Fibroblast of the aortic adventitia (primary cell): ENCODE measurements around the gene CAPN5. TPM values are rescaled to one million over a fixed set of nuclear protein-coding genes. Genes with fewer than 3 reads are reported as not detected.
A peak's percentile ranks its signal among the peaks of the same experiment; 100 is the strongest.

Experiments used
- DNase-seq: peaks from one replicate; pipeline ENCODE4 v3.0.0-alpha.2; 2010; ENCODE audit warnings: low read depth
- H3K4me3 ChIP-seq: 2 replicates; pipeline ENCODE4 v1.5.1; 2011; ENCODE audit warnings: low read depth, mild to moderate bottlenecking, control low read depth, low read length, moderate library complexity
- CTCF ChIP-seq: IDR thresholded peaks from 2 replicates; pipeline ENCODE4 v1.5.1; 2011; ENCODE audit warnings: mild to moderate bottlenecking, low read length, control low read depth, inconsistent platforms; ENCODE audit not compliant: insufficient read depth
- total RNA-seq: library from RNA; depleted of rRNA; stranded (reverse); fragments of >200 nt; gene quantifications from 2 replicates; pipeline ENCODE4 v1.2.3, GENCODE V29; 2012; ENCODE audit warnings: low replicate concordance

The CAPN5 gene
- total RNA-seq, 1 donor: 31.0 TPM

DNA sequence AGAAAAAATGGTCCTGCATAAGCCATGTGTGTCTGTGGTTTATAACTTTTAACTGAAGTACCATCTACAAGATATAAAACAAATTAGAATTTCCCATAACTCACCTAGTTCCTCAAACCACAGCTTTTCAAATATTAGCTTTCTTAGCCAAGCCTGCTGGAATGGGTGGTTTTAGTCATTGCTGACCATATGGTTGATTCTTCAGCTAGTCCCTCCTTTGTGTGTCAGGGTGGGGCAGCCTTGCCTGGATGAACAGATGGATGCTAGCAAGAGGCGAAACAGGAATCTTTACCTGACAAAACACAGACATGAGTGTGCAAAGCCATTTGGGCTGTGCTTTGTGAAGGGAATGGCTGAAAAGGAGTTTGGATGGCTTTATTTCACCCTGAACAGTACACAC is 39.5 kb upstream of the CAPN5 start:
- DNase-seq: peak; percentile 30
- no peak for TF ChIP-seq CTCF
- no peak overlapping the region for H3K4me3 ChIP-seq

GRCh38 chr11:77029829-77030228 is 36.9 kb upstream of the CAPN5 start:
- no peak overlapping the region for H3K4me3 ChIP-seq
- no peak for TF ChIP-seq CTCF
- no peak for DNase-seq

DNA sequence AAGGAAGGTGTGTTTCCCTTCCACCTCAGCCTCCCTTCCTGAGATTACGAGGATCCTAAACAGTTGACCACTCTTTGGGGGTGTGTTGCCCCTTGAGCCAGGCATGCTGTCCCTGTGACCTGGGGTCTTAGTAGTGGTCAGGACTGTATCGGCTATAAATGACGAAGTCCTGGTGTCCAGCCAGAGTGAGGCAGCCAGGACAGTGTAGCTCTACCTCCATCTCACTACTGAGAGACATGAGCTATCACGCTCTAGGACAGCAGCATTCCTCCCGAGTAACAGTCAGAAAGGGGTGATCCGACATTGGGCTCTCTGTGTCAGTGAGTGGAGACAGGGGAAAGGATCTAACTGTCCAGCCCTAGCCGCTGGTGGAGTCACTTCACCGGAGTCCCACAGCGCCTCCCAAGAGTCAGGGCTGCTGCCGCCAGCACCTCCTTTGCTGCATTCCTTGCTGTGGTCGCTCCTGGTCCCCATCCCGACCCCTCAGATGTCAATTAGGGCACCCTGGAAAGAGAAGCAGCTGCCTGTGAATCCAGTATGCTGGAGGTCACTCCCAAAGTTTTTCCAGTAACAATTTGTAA is 35.8 kb upstream of the CAPN5 start:
- H3K4me3 ChIP-seq: no peak overlapping the region
- no peak for DNase-seq
- TF ChIP-seq CTCF: no peak

DNA sequence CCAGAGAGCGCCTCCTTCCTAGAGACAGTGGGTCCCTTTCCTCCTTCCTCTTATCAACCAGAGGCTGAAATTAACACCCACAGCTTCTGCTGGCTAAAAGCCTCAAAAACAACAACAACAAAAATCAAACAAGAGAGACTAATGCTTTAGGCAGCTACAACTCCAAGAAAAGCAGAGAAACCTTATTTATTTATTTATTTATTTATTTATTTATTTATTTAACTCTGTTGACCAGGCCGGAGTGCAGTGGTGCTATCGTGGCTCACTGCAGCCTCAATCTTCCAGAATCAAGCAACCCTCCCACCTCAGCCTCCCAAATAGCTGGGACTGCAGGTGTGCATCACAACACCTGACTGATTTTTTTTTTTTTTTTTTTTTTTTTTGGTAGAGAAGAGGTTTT is 35.2 kb upstream of the CAPN5 start:
- DNase-seq: no peak
- H3K4me3 ChIP-seq: no peak overlapping the region
- TF ChIP-seq CTCF: no peak

DNA sequence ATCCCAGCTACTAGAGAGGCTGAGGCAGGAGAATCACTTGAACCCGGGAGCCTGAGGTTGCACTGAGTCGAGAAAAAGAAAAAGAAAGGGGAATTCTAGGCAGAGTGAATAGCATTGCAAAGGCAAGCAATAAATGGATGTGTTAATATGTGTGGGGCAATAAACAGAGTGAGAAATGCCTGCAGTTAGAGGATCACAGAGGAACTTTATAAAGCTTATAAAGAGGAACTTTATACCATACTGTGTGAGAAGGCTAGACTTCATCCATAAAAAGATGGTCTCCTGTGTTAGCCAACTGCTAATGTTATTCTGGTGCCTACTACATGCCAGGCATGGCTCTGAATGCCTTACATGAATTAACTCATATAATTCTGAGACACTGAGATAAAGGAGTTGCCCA is 31.7 kb upstream of the CAPN5 start:
- H3K4me3 ChIP-seq: no peak overlapping the region
- no peak for TF ChIP-seq CTCF
- no peak for DNase-seq

- no peak for TF ChIP-seq CTCF
- no peak for DNase-seq
- H3K4me3 ChIP-seq: no peak overlapping the region
Observed at GRCh38 chr11:77035580-77035979, 31.2 kb upstream of the CAPN5 start.

- H3K4me3 ChIP-seq: no peak overlapping the region
- no peak for DNase-seq
- TF ChIP-seq CTCF: no peak
Observed at GRCh38 chr11:77036398-77036797, 30.4 kb upstream of the CAPN5 start.
